OCI-LY7 (cell line): Measurements from ENCODE around the gene MRC1. TPM values are rescaled to one million over a fixed set of nuclear protein-coding genes. Genes with fewer than 3 reads are reported as not detected.

Source experiments
- BruUV-seq: library from RNA; stranded (reverse); fragments of 400-500 nt; replicated peaks from 2 replicates; lab custom pipeline; 2021; lab: Mats Ljungman, UMichigan
- CTCF ChIA-PET: fragments of 300-600 bp; sonication (Branson Sonifier 250); formaldehyde crosslinking; loops from one replicate; lab custom pipeline; 2022; ENCODE audit warnings: antibody characterized with exemption; ENCODE audit not compliant: unreplicated experiment; lab: Charles Lee
- POLR2A ChIA-PET: fragments of 300-600 bp; sonication (Branson Sonifier 250); formaldehyde crosslinking; loops from one replicate; lab custom pipeline; 2022; ENCODE audit warnings: antibody characterized with exemption; lab: Charles Lee
- DNase-seq: peaks from one replicate; pipeline ENCODE4 v3.0.0-alpha.2; 2015; ENCODE audit warnings: low spot score
- H2AFZ ChIP-seq: fragments of 200-600 bp; sonication (generic), shearing (Covaris generic); 2 replicates; pipeline ENCODE4 v1.6.1; 2014; ENCODE audit warnings: mild to moderate bottlenecking, antibody characterized with exemption, low read length, moderate library complexity
- H3K27ac ChIP-seq: fragments of 200-600 bp; sonication (generic); 2 replicates; pipeline ENCODE4 v1.5.1; 2014; ENCODE audit warnings: mixed run types, low read depth, mild to moderate bottlenecking, moderate library complexity, low read length, inconsistent platforms; ENCODE audit not compliant: poor library complexity, severe bottlenecking
- H3K36me3 ChIP-seq: fragments of 200-600 bp; sonication (generic); 2 replicates; pipeline ENCODE4 v1.6.1; 2014; ENCODE audit warnings: mild to moderate bottlenecking, antibody characterized with exemption, low read length, moderate library complexity, mixed read lengths; ENCODE audit not compliant: insufficient read depth
- H3K4me1 ChIP-seq: fragments of 200-600 bp; sonication (generic); 2 replicates; pipeline ENCODE4 v1.5.1; 2014; ENCODE audit warnings: mild to moderate bottlenecking, low read length; ENCODE audit not compliant: insufficient read depth, poor library complexity, severe bottlenecking
- H3K4me2 ChIP-seq: fragments of 200-600 bp; sonication (generic); 2 replicates; pipeline ENCODE4 v1.6.1; 2014; ENCODE audit warnings: mild to moderate bottlenecking, low read length
- H3K4me3 ChIP-seq: fragments of 200-600 bp; sonication (generic); 2 replicates; pipeline ENCODE4 v1.5.1; 2014; ENCODE audit warnings: mild to moderate bottlenecking, low read depth, low read length; ENCODE audit not compliant: poor library complexity, severe bottlenecking
- H3K79me2 ChIP-seq: fragments of 200-600 bp; sonication (generic); 2 replicates; pipeline ENCODE4 v1.6.1; 2016; ENCODE audit warnings: low read depth, mild to moderate bottlenecking, low read length, moderate library complexity, mixed read lengths; ENCODE audit not compliant: insufficient read depth
- H3K9me2 ChIP-seq: fragments of 200-600 bp; sonication (generic); 2 replicates; pipeline ENCODE4 v1.6.1; 2016; ENCODE audit warnings: mild to moderate bottlenecking, low read length, mixed read lengths; ENCODE audit not compliant: insufficient read depth
- H3K9me3 ChIP-seq: fragments of 200-600 bp; sonication (generic); 2 replicates; pipeline ENCODE4 v1.6.1; 2014; ENCODE audit warnings: mild to moderate bottlenecking, mixed run types, low read length, mixed read lengths
- H4K20me1 ChIP-seq: fragments of 200-600 bp; sonication (generic); 2 replicates; pipeline ENCODE4 v1.6.1; 2014; ENCODE audit warnings: mild to moderate bottlenecking, antibody characterized with exemption, low read length, moderate library complexity, mixed read lengths; ENCODE audit not compliant: insufficient read depth
- CTCF ChIP-seq: fragments of 200-600 bp; sonication (generic); conservative IDR thresholded peaks from 2 replicates; pipeline ENCODE4 v1.5.1; 2014; ENCODE audit warnings: mild to moderate bottlenecking, antibody characterized with exemption, low read length, moderate library complexity, mixed read lengths
- EZH2phosphoT487 ChIP-seq: fragments of 200-600 bp; sonication (generic); IDR thresholded peaks from 2 replicates; pipeline ENCODE4 v1.6.1; 2018; ENCODE audit warnings: low read depth, borderline replicate concordance, mild to moderate bottlenecking, mixed run types, antibody characterized with exemption, low read length, moderate library complexity, mixed read lengths
- intact Hi-C: fragments of 100-400 bp; cut with micrococcal nuclease; formaldehyde crosslinking; loops from one replicate; pipeline ENCODE4 v1.10.0; 2022; ENCODE audit not compliant: unreplicated experiment
- total RNA-seq, 2 experiments: library from RNA; depleted of rRNA in 1 of 2; stranded (reverse); fragments of >200 nt in 1 of 2; shearing (Covaris generic) in 1 of 2; gene quantifications; 2 replicates each; pipeline ENCODE4 v1.2.3, GENCODE V29; 2014 to 2022

The MRC1 gene
- total RNA-seq, 2 experiments from 2014 or later, result not detected

GRCh38 chr10:17780727-17781126 lies 28.4 kb upstream of the MRC1 start:
- Histone ChIP-seq H3K27ac (no peak overlapping the region), H3K9me2 (no peaks in the 10 kb centered on the region), H3K4me1 (no peaks in the 10 kb centered on the region), H3K4me3 (no peak overlapping the region), H3K36me3 (no peaks in the 10 kb centered on the region), H2AFZ (no peak overlapping the region), H4K20me1 (no peaks in the 10 kb centered on the region), H3K9me3 (no peaks in the 10 kb centered on the region), H3K79me2 (no peaks in the 10 kb centered on the region), H3K4me2 (no peak overlapping the region)
- BruUV-seq, result no TSS peak
- intact Hi-C loops, result no loop called here
- TF ChIP-seq EZH2phosphoT487 (no peak), CTCF (no peak)
- ChIA-PET CTCF (interaction anchor here (1.0 kb wide), 1 partner anchor 10 kb away, joined by 3 read pairs; no protein-coding TSS in a partner anchor), POLR2A (interaction anchor here (0.6 kb wide), 1 partner anchor 114 kb away, joined by 3 read pairs; no protein-coding TSS in a partner anchor)
- DNase-seq, result no peak

- no TSS peak for BruUV-seq
- H3K79me2 ChIP-seq, result no peaks in the 10 kb centered on the region
- no peaks in the 10 kb centered on the region for H3K9me2 ChIP-seq
- no peak overlapping the region for H2AFZ ChIP-seq
- DNase-seq, result no peak
- no peaks in the 10 kb centered on the region for H3K4me1 ChIP-seq
- ChIA-PET CTCF (no interaction called here), POLR2A (interaction anchor here (0.6 to 0.7 kb wide), 2 partner anchors 73 to 617 kb away, joined by 3 to 4 read pairs; no protein-coding TSS in a partner anchor)
- H4K20me1 ChIP-seq, result no peaks in the 10 kb centered on the region
- intact Hi-C loops, result no loop called here
- TF ChIP-seq CTCF (0 out of 2 replicates have a peak, but pooled peaks have one; percentile 31), EZH2phosphoT487 (no peak)
- H3K9me3 ChIP-seq, result no peaks in the 10 kb centered on the region
- no peaks in the 10 kb centered on the region for H3K36me3 ChIP-seq
- no peak overlapping the region for H3K4me2 ChIP-seq
- H3K4me3 ChIP-seq, result no peak overlapping the region
- H3K27ac ChIP-seq, result no peak overlapping the region
Measured at GRCh38 chr10:17781856-17782255, 27.3 kb upstream of the MRC1 start.

- no peaks in the 10 kb centered on the region for H3K36me3 ChIP-seq
- DNase-seq, result no peak
- no peak overlapping the region for H3K4me2 ChIP-seq
- H3K9me3 ChIP-seq, result no peaks in the 10 kb centered on the region
- H3K4me3 ChIP-seq, result no peak overlapping the region
- intact Hi-C loops, result no loop called here
- ChIA-PET CTCF (no interaction called here), POLR2A (no interaction called here)
- no peaks in the 10 kb centered on the region for H3K4me1 ChIP-seq
- no peaks in the 10 kb centered on the region for H4K20me1 ChIP-seq
- no peaks in the 10 kb centered on the region for H3K79me2 ChIP-seq
- no peak overlapping the region for H2AFZ ChIP-seq
- H3K27ac ChIP-seq, result no peak overlapping the region
- H3K9me2 ChIP-seq, result no peaks in the 10 kb centered on the region
- no TSS peak for BruUV-seq
- TF ChIP-seq CTCF (no peak), EZH2phosphoT487 (no peak)
Measured at GRCh38 chr10:17782921-17783665, 26.1 kb upstream of the MRC1 start.
